DOHH2 (cell line): ENCODE measurements around the gene MST1.

Experiments
- CTCF ChIP-seq: fragments of 200-600 bp; sonication (generic); IDR thresholded peaks from one replicate; pipeline ENCODE4 v1.5.1; 2014; ENCODE audit warnings: antibody characterized with exemption, mild to moderate bottlenecking, low read depth, low read length; ENCODE audit not compliant: poor library complexity, severe bottlenecking
- EZH2phosphoT487 ChIP-seq: fragments of 200-600 bp; sonication (generic); IDR thresholded peaks from 2 replicates; pipeline ENCODE4 v1.6.1; 2017; ENCODE audit warnings: borderline replicate concordance, mild to moderate bottlenecking, antibody characterized with exemption, low read length, moderate library complexity, mixed read lengths

- TF ChIP-seq CTCF, result no peak
- no peak for TF ChIP-seq EZH2phosphoT487
Observed at GRCh38 chr3:49729966-49730609, 40.8 kb upstream of the MST1 start.
